GM19395 (cell line): ENCODE results near the gene ZNF865.

Experiments used
- ATAC-seq: cut with Tn5 transposase; IDR thresholded peaks from one replicate; pipeline ENCODE4 v1.9.1; 2021; ENCODE audit warnings: mild to moderate bottlenecking, moderate library complexity; ENCODE audit not compliant: unreplicated experiment

The ZNF865 gene

DNA sequence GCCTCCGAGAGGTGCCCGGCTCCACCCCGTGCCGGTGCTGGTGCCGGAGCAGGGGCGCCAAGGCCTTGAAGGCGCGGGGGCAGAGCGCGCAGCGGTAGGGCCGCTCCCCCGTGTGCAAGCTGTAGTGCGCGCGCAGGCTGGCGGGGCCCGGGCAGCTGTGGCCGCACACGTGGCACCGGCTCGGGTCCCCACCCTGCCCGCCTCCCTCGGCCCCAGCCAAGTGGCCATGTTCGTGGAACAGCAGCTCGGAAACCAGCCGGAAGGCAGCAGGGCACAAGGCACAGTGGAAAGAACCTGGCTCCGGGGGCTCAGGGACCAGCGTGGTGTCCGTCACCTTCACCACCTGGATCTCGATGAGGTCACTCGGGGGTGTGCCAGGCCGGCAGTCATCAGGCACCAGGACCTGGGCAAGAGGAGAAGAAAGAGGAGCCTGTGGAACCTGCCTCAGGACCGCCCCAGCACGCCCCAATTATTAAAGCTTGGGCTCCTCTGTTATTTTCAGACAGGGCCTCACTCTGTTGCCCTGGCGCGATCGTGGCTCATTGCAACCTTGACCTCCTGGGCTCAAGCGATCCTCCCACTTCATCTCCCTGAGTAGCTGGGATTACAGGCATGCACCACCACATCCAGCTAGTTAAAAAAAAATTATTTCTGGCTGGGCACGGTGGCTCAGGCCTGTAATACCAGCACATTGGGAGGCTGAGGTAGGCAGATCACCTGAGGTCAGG, 17.0 kb downstream of the ZNF865 start:
- ATAC-seq = no peak

DNA sequence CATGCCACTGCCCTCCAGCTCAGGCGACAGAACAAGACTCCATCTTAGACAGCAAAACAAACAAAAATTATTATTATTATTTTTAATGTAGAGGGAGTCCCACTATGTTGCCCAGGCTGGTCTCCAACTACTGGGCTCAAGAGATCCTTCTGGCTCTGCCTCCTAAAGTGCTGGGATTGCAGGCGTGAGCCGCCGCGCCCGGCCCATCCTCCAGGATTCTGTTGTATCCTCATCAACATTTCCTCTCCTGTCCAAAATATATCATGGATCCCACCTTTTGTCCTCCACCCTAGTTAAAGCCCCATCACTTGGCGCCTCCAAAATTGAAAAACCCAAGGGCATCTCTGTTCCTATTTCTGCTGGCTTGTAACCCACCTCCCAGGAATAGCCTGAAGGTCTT, 17.7 kb downstream of the ZNF865 start:
- no peak for ATAC-seq

DNA sequence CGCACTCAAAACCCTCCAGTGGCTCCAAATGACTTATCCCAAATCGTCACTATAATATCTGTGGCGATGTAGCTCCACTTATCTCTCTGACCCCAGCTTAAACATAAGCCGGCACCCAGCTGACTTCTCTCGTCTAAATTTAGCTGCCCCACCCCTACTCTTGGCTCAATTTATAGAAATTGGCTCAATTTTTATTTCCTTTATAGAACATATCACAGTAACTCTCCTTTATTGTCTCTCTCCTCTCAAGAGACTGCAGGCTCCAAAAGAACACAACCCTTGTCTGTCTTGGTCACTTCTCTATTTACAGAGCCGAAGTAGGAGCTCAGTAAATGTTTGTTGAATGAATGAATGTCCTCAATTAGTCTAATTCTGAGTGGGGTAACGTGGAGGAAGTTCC, 18.1 kb downstream of the ZNF865 start:
- ATAC-seq = no peak

DNA sequence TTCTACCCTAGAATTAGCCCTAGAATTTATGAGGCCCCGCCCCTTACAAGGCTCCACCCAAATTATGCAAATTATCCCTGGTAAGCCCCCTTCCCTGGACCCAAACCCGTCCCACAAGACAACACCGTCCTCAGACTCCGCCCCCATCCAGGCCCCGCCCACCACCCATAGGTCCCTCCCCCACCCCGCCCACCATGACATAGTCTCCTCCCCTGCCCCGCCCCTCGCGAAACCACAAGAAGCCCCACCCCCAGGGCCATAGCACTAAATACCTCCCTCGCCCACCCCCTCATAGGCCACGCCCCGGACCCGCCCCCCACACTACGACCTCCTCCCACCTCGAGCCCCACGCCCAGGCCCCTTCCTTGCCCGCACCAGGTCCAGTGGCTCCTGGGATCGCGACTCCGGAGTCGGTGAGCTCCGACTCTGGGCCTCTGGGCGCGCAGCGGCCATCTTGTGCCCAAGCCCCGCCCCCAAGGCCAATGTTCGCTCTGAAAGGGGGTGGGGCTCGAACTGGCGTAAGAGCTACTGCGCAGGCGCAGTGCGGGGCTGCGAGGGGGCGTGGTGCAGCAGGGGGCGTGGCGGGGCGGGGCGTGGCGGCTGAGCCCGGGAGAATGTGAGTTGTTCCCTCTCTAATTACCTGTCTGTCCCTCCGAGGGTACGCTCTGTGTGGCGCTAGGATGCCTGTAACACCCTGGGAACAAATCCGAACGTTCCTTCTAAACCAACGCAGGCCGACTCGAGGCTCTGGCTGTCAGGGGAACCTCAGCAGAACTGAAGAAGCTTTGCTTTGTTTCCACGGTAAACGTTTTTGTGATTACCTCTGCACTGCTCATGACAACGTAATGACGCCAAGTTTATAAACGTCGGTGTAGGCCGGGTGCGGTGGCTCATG, 18.9 kb downstream of the ZNF865 start, which contains the start of gene ZNF784:
Gene ZNF784, minus strand, starts transcription at position 458 of the 895 bp plus-strand sequence. Its CDS starts 5 bp downstream, at position 453.
- no peak for ATAC-seq

DNA sequence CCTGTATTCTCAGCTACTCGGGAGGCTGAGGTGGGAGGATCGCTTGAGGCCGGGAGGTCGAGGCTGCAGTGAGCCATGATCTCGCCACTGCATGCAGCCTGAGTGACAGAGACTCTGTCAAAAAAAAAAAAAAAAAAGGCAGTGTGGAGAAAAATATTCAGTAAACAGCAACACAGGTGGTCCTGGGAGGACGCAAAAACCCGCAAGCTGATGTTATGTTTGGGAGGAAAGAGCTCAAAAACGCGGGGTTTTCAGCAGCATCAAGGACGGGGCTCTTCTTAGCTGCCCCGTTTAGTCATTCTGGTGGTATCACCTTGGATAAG, 19.5 kb downstream of the ZNF865 start:
- no peak for ATAC-seq

DNA sequence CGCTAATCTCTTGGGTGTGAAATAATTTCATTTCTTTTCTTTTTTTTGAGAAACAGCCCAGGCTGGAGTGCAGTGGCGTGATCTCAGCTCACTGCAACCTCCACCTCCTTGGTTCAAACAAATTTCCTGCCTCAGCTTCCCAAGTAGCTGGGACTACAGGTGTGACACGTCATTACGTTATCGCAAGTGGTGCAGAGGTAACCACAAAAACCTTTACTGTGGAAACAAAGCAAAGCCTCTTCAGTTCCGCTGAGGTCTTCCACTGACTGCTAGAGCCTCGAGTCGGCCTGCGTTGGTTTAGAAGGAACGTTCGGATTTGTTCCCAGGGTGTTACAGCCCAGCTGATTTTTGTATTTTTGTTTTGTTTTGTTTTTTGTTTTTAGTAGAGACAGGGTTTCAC, 20.9 kb downstream of the ZNF865 start:
- ATAC-seq = no peak

DNA sequence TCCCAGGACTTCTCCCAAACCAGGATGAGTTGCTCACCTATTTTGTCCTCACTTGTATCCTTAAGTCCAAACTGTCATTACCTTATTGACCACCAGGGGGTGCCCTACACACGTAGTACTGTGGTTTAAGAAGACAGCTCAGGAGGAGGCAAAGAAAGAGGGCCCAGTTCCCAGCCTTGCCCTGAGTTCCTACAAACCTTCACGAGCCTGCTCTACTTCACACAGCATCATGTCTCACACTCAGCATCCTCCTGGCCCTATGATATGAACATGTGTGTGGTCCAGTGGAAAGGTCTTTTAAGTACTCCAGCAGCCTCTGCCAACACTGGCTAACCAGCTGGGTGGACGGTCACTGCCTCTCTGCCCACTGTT, 27.0 kb downstream of the ZNF865 start:
- no peak for ATAC-seq

DNA sequence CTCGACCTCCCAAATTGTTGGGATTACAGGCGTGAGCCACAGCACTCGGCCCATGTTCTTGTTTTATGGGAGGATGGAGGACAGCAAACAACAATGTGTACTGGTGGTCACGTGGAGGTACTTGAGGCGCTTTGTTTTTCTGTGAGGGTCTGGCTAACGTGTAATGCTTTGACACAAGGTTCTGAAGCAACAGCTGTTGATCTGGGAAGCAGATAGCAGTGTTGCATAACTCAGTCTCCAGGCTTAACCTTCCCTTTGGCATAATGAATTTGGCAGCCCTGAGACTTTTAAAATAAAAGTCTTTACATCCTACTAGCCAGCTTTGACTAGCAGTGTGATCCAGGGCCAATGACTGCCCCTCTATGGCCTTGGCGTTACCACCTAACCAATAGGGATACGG, 28.4 kb downstream of the ZNF865 start:
- no peak for ATAC-seq

DNA sequence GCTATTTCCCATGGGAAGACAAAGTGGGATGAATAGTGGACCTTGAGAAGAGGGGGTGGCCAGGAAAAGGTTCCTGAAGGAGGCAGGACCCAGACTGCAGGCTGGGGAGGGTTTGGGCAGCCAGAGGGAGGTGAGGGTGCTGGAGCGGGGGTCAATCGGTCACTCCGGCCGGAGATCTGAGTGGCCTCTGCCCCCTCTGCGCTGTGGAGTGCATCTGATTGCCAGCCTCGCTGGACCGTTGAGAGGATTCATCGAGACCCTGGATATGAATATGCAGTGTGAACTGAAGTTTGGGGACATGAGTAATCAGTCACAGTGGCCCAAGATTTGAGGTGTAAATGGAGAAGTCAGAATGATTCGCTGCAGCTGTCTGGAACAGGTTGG, 29.9 kb downstream of the ZNF865 start:
- no peak for ATAC-seq

DNA sequence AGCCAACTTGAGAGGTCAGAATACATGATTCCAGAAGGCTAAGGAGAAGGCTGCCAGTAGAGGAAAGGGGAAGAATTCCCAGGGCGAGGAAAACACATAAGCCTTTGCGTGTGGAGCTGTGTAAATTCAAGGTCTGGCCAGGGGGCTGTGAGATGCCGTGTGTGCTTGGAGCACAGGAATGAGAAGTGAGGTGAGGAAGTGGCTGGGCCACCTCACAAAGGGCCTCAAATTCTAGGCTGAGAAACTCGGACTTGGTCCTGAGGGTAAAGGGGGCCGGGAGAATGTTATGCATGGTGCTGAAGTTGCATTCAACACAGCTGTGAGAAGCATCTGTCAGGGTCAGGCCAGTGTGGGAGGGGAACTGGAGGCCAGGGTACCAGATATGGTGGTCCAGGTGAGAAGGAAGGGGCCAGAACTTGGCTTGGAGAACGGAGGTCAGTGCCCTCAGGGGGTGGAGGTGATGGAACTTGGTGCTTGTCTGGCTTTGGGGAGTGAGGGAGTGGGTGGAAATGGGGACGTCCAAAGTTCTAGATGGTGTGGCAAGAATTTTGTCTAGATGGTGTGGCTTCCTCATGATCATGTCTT, 30.5 kb downstream of the ZNF865 start:
- no peak for ATAC-seq

DNA sequence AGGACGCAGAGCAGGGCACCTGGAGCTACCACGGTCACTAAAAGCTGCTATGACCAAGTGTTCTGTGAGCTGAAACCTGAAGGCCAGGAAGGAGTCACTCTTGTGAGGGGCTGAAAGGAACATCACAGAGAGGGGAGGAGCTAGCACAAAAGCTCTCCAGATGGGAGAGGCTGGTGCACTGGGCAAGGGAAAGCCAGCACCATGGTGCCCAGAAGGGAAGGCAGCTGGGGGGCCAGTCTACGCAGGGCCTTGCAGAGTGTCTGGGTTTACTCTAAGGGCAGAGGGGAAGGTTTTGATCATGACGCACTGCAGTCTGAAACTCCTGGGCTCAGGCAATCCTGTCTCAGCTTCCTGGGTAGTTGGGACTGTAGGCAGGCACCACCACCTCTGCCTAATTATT, 31.3 kb downstream of the ZNF865 start:
- no peak for ATAC-seq

DNA sequence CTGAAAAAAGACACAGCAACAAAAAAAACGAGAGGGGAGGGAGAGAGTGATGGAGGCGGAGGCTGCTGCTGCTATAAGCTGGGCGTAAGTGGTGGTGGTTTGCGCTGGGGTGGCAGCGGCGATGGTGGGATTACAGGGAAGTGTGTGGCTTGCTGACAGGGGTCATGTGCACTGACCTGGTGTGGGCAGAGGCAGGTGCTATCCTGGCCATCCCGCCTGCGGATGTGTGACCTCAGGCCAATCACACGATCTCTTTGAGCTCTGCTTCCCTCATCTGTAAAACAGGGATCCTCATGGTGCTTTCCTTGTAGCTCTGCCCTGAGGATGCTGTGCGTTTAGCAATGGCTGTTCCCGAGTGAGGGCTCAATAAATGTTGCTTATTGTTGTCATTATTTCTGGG, 32.1 kb downstream of the ZNF865 start:
- ATAC-seq = no peak

DNA sequence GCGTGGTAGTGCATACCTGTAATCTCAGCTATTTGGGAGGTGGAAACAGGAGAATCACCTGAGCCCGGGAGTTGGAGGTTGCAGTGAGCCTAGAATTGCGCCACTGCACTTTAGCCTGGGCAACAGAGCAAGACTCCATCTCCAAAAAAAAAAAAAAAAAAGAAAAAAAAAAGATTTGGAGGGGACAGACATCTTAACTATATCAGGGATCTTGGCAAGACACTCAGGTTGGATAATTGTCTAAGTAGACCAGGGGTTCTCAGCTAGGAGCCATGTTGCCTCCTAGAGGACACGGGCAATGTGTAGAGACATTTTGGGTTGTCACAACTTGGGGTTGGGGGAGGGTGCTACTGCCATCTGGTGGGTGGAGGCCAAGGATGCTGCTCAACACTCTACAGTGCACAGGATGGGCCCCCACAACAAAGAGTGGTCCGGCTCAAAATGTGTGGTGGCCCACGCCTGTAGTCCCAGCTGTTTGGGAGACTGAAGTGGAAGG, 33.5 kb downstream of the ZNF865 start:
- ATAC-seq = no peak

DNA sequence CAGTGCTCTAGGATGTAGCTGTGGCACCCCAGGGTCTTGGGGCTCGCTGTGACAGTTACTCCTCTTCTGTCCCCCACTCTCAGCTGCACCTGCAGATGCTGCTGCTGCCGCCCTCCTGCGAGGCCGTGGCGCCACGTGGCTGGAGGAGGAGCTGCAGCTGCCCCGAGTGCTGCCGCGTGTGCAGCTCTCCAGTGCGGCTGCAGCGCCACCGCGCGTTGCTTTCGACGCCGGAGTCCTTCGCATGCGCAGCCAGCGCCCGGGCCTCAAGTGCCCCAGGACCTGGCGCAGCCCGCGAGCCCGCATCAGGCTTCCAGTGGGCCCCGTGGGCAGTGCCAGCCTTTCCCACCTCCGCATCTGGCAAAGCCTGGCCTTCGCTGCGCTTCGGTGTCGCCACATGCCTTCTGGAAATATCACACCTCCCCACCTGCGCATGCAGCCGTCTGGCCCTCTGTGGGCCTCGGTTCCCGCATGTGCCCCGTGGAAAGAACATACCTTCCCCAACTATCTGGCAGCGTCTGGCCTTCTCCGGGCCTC, 34.7 kb downstream of the ZNF865 start:
- ATAC-seq = no peak

DNA sequence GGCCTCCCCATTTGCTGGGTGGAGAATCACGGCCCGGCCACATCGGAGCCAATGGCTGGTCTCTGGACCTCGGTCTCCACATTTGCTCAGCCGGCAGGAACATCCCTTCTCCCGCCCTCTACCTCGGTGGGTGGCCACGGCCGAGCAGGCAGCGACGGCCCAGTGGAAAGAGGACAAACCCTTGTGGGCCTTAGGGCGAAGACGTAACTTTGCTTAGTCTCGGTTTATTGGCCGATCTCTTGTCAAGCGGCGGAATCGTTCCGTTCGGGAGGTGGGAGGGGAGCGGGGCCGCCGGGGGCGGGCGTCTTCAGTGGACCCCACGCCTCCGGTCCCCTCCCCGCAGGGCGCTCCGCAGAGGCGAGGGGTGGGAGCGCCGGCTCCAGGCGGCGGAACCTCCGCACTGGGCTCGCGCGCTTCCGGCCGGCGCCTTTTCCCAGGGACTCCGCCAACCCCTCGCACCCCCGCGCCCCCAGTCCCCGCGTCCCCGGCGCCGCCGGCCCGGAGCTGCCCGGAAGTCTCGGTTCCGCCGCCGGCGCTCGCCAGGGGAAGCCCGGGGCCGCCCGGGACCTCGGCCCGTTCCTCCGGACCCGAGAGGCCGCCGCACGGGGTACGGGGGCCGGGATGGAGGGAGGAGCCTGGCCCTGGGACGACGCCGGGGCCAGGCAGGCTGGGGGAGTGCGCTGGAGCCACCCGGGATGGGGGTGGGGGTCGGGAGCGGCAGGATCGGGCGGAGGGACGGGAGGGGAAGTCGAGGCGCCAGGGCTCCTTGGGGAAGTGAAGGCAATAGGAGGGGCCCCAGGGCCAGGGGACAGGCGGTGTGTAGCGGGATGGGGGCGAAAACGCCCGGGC, 35.4 kb downstream of the ZNF865 start, which contains the start of gene ZNF580:
Gene ZNF580, plus strand, starts transcription at position 426 of the 849 bp plus-strand sequence. CDS start 1,507 bp downstream, outside the sequence.
- ATAC-seq = no peak

DNA sequence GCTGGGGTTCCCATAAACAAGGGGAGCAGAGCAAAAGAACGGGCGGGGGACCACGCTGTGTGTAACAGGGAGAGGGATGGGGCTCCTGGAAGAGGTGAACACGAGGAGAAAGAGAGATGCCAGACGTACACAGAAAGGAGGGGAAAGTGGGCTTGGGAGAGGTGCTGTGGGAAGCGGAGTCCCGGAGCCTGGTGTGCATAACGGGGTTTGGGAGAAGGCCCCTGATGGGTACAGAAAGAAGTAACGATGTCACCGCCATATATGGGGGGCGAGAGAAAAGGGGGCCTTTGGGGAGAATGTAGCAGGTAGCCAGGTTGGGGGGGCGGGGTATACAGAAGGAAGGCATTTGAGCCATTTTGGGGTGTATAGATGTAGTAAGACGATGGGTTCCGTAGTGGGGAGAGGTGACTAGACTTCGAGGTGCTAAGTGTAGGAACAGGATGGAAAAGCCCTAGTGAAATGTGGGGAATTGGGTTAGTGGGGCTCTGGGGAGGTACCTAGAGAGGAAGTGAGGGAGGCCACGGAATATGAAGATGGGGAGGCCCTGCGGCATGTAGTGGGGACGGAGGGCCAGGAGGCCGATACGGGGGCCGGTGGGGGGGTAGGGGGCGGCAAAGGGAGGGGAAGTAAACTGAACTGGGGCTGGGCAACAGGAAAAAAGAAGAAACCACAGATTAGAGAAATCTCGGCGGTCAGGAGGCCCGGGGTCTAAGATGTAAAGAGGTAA, 36.1 kb downstream of the ZNF865 start:
- no peak for ATAC-seq

DNA sequence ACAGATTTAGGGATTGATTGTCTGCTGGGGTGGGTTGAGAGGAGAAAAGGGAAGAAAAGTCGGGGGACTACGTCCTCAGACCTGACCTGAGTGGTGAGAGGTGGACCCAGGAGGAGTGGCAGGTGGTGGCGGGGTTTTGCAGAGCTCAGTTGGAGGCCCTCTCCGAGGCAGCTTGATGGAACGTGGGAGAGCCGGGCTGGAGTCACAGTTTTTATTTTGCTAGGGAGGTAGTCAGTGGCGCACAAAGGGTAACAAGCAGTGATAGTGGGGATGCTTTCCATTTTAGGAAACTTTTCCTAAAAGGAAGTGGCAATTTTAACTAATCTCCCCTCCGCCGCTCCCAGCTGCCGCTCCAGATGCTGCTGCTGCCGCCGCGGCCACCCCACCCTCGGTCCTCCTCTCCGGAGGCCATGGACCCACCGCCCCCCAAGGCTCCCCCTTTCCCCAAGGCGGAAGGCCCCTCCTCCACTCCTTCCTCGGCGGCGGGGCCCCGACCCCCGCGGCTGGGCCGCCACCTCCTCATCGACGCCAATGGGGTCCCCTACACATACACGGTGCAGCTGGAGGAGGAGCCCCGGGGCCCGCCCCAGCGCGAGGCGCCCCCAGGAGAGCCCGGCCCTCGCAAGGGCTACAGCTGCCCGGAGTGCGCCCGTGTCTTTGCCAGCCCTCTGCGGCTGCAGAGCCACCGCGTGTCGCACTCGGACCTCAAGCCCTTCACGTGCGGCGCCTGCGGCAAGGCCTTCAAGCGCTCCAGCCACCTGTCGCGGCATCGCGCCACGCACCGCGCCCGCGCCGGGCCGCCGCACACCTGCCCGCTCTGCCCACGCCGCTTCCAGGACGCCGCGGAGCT, 36.9 kb downstream of the ZNF865 start:
- no peak for ATAC-seq

DNA sequence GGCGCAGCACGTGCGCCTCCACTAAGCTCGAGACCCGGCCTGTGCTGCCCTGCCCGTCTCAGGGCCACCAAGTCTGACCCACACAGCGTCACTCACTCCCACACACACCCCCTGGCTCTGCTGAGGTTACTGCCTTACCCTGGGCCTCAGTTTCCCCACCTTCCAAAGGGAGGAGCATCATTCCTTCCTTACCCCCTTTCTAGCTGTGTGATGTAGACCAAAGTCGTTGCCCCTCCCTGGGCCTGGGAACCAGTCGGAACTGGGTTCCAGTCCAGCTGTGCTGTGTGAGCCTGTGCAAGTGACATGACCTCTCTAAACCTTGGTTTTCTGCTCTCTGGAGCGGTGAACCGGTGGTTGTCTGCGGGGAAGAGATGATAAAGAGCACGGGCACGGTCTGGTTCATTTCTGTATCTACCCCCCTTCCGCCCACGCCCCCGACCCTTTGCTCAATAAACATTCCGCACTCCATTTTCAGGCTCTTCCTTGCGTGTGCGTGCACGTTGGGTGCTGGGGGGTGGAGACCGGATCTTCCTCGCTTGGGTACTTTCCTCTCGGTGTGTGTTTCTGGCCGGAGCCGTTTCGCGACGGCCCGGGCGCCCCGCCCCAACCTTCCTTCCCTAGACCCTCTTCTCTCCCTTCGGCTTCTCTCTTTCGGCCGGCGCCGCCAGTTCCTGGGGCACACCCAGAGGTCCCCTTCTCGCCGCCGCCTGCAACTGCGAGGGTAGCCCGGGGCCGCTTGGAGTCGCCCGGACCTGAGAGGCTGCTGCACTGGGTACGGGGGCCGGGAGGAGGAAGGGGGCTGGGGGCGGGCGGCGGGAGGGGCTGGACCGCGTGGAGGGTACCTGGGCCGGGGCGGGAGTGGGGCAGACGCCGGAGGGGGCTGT, 37.8 kb downstream of the ZNF865 start, which contains the start of gene ZNF581:
Gene ZNF581, plus strand, starts transcription at position 647 of the 884 bp plus-strand sequence. CDS start 923 bp downstream, outside the sequence.
- peak; percentile 33 for ATAC-seq
